PFSK-1 (cell line): Measurements from ENCODE around the gene GRID1.

ENCODE experiments used
- FOXP2 ChIP-seq: optimal IDR thresholded peaks from 2 replicates; pipeline ENCODE3; 2011; ENCODE audit warnings: borderline replicate concordance, control low read depth, inconsistent platforms; ENCODE audit not compliant: insufficient read depth; ENCODE audit errors: extremely low read length, extremely low read depth
- POLR2AphosphoS5 ChIP-seq: IDR thresholded peaks from 2 replicates; pipeline ENCODE4 v1.6.1; 2012; ENCODE audit warnings: low read depth, mild to moderate bottlenecking, control low read depth, low read length, moderate library complexity
- SIN3A ChIP-seq: IDR thresholded peaks from 2 replicates; pipeline ENCODE4 v1.6.1; 2012; ENCODE audit warnings: mild to moderate bottlenecking, low read length, moderate library complexity, borderline replicate concordance; ENCODE audit not compliant: insufficient read depth
- TAF1 ChIP-seq: IDR thresholded peaks from 2 replicates; pipeline ENCODE4 v1.6.1; 2012; ENCODE audit warnings: low read length, control low read depth, borderline replicate concordance; ENCODE audit not compliant: insufficient read depth
- TF ChIP-seq, protein P1 (sequence below), 2 experiments: IDR thresholded peaks; 2 replicates each; pipeline versions ENCODE4 v1.6.1 to v1.8.0; 2011 to 2012; ENCODE audit warnings: low read depth in 2 of 2, low read length in 2 of 2, control low read depth in 1 of 2, inconsistent platforms in 1 of 2, mild to moderate bottlenecking in 1 of 2, moderate library complexity in 1 of 2; ENCODE audit not compliant: insufficient read depth in 1 of 2

Gene GRID1

GRCh38 chr10:86304436-86304835 lies 62.2 kb downstream of the GRID1 start:
- TF ChIP-seq TAF1 (no peak), SIN3A (no peak), FOXP2 (no peak), POLR2AphosphoS5 (no peak)
- TF ChIP-seq, protein P1, sequence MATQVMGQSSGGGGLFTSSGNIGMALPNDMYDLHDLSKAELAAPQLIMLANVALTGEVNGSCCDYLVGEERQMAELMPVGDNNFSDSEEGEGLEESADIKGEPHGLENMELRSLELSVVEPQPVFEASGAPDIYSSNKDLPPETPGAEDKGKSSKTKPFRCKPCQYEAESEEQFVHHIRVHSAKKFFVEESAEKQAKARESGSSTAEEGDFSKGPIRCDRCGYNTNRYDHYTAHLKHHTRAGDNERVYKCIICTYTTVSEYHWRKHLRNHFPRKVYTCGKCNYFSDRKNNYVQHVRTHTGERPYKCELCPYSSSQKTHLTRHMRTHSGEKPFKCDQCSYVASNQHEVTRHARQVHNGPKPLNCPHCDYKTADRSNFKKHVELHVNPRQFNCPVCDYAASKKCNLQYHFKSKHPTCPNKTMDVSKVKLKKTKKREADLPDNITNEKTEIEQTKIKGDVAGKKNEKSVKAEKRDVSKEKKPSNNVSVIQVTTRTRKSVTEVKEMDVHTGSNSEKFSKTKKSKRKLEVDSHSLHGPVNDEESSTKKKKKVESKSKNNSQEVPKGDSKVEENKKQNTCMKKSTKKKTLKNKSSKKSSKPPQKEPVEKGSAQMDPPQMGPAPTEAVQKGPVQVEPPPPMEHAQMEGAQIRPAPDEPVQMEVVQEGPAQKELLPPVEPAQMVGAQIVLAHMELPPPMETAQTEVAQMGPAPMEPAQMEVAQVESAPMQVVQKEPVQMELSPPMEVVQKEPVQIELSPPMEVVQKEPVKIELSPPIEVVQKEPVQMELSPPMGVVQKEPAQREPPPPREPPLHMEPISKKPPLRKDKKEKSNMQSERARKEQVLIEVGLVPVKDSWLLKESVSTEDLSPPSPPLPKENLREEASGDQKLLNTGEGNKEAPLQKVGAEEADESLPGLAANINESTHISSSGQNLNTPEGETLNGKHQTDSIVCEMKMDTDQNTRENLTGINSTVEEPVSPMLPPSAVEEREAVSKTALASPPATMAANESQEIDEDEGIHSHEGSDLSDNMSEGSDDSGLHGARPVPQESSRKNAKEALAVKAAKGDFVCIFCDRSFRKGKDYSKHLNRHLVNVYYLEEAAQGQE (IDR thresholded peaks at IDR 0.05; ENCODE audit: insufficient read depth in 1 of 2, low read depth in 2 of 2, low read length in 2 of 2): no peak

- no peak for TF ChIP-seq TAF1
- TF ChIP-seq FOXP2: no peak
- TF ChIP-seq, protein P1 (IDR thresholded peaks at IDR 0.05; ENCODE audit: insufficient read depth in 1 of 2, low read depth in 2 of 2, low read length in 2 of 2): no peak
- no peak for TF ChIP-seq POLR2AphosphoS5
- no peak for TF ChIP-seq SIN3A
These were observed 63.0 kb downstream of the GRID1 start for GRCh38 chr10:86303626-86304025.

GRCh38 chr10:86301971-86302370 lies 64.6 kb downstream of the GRID1 start:
- TF ChIP-seq FOXP2 (no peak), TAF1 (no peak), POLR2AphosphoS5 (no peak), SIN3A (no peak)
- TF ChIP-seq, protein P1 (IDR thresholded peaks at IDR 0.05; ENCODE audit: insufficient read depth in 1 of 2, low read depth in 2 of 2, low read length in 2 of 2): no peak

DNA sequence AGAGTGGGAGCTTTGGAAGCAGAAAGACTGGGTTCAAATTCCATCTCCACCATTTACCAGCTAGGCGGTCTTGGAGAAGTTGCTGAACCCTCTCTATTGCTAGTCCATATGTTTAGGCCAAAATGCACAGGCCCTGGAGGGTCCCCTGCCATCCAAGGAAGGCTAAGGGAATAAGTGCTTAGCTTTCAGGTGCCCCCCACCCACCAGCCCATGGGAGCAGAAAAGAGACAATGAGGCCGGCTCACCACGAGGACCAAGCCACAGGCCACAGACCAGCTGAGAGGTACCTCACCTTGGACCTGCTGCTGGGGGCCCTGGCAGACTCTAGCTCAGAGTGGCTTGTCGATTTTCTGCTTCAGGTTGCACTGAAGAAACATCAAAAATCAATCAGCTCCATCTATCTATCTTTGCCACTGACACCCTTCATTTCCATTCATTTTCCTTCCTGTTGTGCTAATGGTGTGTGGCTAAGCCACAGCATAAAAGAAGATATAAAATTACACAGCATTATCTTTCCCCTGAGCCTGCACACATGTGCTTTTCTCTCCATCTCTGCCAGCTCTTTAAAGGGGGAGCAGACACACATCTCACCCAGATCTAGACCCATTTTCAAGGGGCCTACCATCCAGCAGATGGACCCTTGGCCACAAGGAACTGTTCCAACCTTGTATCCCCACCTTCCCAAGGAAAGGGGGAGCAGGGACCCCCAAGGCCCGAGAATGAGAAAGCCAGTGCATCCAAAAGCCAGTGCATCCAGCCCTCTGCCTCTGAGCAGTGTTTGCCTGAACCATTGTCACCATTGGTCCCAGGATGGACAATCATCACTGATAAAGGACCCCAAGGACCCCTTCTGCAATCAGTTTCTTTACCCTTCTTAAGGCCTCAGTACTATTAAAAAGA lies 65.4 kb downstream of the GRID1 start:
- TF ChIP-seq, protein P1 (IDR thresholded peaks at IDR 0.05; ENCODE audit: insufficient read depth in 1 of 2, low read depth in 2 of 2, low read length in 2 of 2): no peak
- TF ChIP-seq TAF1 (no peak), SIN3A (no peak), FOXP2 (no peak), POLR2AphosphoS5 (no peak)
